Breast epithelium (tissue), 3 donors: ENCODE data around the gene GPR84.

ENCODE experiments used
- CTCF ChIP-seq, 3 donors: fragments of 450-650 bp; IDR thresholded peaks; one replicate each; pipeline ENCODE4 v1.5.1; 2016 to 2017; ENCODE audit warnings: antibody characterized with exemption in 3 of 3, mild to moderate bottlenecking in 3 of 3, moderate library complexity in 3 of 3
- POLR2A ChIP-seq: fragments of 450-650 bp; IDR thresholded peaks from one replicate; pipeline ENCODE4 v1.6.1; 2016; ENCODE audit warnings: antibody characterized with exemption, mild to moderate bottlenecking, moderate library complexity
- POLR2AphosphoS5 ChIP-seq, 3 donors: sonication (generic); formaldehyde crosslinking; IDR thresholded peaks; one replicate each; pipeline ENCODE4 v1.6.1; 2017; ENCODE audit warnings: antibody characterized with exemption in 3 of 3

GRCh38 chr12:54394281-54394719, 30.0 kb upstream of the GPR84 start:
- peak; percentile 44 to 67 (median 65) for TF ChIP-seq CTCF (IDR thresholded peaks at IDR 0.05)
- no peak for TF ChIP-seq POLR2A
- no peak for TF ChIP-seq POLR2AphosphoS5 (IDR thresholded peaks at IDR 0.05)
